Limb (tissue), 2 donors: ENCODE results near the gene C13orf42.

Source experiments
- DNase-seq, 2 donors: peaks; one replicate each; pipeline ENCODE4 v3.0.0-alpha.2; 2016; ENCODE audit errors: extremely low spot score in 2 of 2

Gene C13orf42

DNA sequence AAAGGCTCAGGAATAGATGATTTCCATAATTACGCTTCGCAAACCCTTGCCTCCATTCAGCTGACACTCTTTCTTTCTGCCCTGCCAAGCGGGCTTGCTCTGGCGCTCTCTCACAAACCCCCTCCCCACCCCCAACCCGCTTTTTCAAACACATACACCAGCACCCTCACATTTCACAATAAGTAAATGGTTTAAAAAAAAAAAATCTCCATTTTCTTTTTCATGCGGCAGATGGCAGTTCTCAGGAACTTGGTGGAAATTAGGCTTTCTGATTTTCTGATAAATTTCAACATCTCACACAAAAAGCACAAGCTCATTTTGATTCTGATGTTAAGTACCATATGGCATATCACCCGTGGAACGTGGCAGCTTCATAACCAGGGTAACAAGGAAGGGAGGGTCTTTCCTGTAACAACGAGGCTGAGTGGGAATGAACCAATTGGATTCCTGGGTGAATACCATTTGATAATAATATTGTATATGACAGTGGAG, 43.8 kb downstream of the C13orf42 start:
- DNase-seq = no peak

DNA sequence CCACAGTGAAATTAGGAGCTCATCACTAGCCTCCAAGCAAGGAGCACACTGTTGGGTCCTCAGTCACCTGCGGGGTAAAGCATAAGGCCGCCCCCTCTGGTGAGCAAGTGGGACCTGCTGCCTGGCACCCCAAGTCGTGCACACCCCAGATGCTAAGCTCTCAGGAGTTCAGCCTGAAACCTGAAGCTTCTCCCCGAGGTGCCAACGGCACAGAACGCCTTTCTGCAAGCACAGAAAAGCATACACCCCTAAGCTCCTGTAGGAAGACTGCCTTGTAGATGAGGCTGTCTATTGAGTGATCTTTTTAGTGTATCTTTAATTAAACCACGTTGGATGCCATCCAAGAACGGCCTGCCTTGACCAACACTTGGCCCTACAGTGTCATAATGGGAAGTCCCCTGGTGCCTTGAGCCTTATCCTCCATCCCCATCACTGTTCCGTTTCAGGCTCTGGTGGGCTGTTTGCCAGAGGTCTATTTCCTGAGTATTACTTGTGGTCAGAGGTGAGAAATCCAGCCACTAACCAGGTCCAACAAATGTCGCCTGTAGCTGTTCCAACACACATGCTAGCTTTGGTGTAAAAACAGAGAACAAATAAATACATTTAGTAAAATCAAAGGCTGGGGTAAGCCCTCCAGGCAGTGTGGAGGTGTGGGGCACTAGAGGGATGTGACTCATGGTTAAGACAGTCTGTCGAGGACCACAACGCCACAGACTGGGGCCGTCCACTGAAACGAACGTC, 44.8 kb downstream of the C13orf42 start:
- DNase-seq = no peak

DNA sequence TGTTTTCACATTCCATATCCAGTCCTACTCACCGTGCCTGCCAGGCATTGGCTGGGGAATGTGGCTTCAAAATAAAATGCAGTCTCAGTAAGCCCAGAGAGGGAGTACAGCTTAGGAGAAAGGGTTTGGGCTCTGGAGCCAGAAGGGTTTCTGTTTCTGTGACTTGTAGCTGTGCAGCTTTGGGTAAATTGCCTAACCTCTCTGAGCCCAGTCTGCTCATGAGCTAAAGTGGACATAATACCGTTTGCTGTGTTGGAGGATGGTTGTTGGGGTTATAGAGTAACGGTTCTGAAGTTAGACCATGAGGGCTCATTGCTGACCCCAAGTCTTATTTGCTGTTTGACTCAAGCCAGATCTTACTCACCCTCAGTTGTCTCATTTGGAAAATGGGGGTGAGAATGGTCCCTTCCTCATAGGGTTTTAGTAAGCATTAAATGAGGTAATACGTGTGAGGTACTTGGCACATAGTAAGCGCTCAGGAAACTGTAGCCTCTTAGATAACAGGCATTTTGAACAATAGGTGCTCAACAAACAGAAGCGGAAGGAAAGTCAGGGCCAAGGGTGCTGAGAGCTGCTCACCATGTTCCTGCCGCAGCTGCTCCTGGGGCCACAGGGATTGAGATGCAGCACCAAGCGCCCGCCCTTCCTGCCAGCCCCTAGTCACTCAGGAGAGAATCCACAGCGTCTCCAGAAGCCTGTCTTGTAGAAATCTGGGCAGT, 45.5 kb downstream of the C13orf42 start:
- no peak for DNase-seq

DNA sequence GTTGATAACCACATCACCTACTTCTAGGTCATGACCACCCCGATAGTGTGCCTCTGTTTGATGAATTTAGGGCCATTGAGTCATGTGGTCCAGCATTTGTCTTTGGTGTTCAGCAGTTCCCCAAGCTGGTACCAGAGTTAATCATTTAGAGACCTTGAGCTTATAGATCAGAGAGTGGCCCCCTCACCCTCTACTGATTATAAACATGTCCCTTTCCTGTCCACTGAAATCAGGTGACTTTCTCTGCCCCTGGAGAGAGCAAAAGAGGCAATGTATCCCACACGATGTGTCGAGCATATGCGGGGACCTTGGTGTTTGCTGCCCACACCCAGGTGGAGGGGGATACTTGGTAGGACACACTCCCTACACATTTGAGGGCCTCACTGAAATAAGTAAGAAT, 46.3 kb downstream of the C13orf42 start:
- DNase-seq = no peak

GRCh38 chr13:51063909-51064308, 47.2 kb downstream of the C13orf42 start:
- DNase-seq = no peak

- no peak for DNase-seq
Observed at GRCh38 chr13:51058461-51059167, 52.5 kb downstream of the C13orf42 start.

- no peak for DNase-seq
Observed at GRCh38 chr13:51057906-51058305, 53.2 kb downstream of the C13orf42 start.

DNA sequence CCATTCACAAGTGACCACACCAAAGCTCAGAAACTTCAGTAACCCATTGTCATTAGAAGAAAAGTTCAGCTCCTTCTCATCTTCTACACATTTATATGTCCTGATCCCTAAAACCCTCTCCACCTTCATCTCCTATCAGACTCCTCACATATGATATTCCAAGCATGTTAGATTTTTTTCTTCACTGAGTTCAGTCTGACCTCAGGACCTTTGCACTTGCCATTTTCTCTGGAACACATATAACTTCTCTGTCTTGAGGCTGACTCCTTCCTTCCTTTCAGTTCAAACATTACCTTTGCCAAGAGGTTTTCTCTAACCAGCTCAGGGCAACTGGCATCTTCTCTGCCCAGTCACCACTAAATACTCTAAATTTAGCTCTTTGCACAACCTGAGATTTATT, 54.1 kb downstream of the C13orf42 start:
- no peak for DNase-seq

- no peak for DNase-seq
Observed at GRCh38 chr13:51052581-51052980, 58.5 kb downstream of the C13orf42 start.

- no peak for DNase-seq
Observed at GRCh38 chr13:51050021-51050830, 60.8 kb downstream of the C13orf42 start.

DNA sequence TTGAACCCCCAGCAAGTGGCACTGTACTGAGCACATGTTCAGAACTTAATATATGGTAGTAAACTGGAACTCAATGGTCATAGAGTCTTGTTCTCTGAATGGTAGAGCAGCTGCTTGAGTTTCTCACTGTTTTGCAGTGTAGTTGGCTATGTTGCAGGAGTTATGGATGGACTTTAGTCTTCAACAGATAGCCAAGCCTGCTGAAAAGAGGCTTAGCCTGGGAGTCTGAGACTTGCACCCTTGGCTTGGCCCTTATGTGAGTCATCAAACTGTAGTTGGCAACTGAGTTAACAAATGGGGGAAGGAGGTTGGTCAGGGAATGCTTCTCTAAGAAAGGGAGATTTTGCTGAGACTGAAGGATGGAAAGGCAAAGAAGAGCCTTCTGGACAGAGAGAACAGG, 62.5 kb downstream of the C13orf42 start:
- DNase-seq = no peak

DNA sequence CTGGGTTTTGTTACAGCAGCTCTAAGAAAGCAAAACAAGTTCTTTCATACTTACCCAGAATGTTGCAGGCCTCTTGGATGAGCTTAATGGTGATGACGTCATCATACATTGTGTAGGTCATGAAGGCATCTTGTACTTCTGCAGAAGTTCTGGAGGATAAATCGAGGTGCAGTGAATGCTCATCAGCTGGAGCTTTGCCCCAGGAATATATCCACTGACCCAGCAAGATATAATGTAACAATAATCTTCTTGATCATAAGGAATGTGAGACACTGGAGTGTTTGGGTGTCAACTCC, 63.0 kb downstream of the C13orf42 start:
- DNase-seq = no peak

DNA sequence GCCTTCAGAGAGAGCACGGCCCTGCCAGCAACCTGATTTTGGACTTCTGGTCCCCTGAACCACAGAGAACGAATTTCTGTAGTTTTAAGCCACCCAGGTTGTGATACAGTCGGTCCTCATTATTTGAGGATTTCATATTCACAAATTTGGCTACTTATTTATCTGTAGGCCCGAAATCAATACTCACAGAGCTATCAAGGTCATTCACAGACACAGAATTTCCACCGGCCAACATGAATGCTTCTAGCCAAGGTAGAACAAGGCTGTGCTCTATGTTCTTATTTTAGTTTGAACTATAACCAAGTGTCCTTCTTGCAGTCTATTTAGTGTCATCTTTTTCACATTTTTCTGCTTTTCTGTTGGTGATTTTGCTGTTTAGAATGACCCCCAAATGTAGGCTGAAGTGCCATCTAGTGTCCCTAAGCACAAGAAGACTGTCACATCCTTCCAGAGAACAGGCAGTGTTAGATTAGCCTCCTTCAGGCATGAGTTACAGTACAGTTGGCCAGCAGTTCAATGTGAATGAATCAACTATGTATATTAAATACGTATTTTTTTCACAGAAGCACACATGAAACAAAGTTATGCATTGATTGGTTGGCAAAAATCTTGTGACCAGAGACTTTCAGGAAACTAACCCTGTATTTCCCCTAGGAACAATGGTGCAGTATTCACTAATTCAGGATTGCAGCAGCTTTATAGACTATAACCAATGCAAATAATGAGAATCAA, 63.5 kb downstream of the C13orf42 start:
- DNase-seq = no peak

DNA sequence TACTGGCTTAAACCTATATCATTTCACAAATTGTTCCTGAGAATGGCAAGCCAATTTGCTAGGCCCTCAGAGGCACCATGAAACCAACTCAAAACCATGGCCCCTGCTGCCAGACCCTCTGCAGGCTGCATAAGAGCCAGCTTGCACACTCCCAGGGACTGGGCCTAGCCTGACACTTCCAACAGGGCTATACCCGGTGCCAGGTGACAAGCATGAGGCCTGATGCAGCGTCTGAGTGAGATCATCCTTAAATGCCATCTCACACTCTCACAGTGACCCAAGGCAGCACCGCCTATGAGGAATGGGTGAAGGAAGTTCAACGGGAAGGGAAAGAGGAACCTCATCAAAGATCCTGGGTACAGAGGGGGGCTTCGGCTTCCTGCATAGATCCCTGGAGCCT, 65.6 kb downstream of the C13orf42 start:
- DNase-seq = no peak

DNA sequence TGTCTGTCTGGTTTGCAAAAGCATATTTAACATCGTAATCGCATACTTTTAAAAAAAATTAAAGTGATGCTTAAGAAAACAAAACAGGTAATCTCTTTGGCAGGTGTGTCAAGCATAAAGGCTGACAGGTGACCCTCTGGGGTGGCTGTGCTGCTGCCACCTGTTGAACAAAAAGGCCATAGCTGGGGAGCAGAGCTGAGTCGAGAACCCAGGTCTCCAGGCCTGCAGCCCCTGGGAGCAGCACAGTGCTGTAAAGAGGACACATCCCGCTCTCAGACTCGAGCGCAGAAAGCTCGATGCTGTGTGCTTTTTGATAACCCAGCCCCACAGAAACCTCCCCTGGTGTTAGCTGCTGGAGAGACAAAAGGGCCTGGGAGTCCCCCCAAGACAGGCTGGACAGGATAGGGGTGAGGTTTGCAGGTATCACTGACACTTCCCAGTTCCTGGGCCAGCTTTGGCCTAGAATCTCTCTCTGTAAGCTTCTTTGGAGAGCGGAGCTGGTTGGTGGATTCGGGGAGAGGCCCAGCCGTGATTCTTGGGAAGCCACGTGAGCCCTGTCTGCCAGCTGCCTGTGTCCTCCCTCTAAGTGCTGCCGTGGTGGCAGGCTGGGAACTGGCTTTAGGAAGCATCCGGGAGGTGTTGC, 66.9 kb downstream of the C13orf42 start:
- no peak for DNase-seq

DNA sequence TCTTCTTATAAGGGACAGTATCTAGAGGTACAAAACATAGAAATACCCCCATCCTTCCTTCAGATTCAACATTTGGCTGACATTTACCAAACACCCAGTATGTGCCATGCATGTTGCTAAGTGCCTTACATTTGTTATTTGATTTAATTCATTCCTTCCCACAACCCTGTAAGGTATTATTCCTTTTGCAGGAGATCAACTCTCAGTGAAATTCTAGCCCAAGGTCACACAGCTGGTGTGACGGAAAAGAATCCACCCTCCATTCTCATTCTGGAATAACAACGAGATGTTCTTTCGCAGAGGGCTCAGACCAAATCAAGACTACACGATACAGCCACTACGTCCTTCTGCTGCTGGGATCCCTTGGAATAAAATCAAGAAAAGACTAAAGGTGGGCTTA, 67.8 kb downstream of the C13orf42 start:
- no peak for DNase-seq

DNA sequence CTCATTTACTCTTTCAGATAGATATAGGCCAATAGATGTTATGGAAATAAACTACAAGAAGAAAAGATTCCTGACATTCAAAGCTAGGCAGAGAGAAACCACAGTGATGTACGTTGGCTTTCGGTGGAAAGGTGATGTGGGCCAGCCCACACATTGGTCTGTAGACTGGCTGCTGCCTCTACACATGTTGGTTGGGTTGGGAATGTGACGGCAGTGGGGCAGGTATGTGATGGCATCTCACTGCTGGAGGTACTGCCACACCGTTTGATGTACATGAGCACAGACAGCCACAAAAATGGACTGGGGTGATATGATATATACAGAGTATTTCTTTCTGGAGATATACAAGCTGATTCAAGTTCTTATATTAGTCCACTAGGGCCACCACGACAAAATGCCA, 69.4 kb downstream of the C13orf42 start:
- DNase-seq = no peak

DNA sequence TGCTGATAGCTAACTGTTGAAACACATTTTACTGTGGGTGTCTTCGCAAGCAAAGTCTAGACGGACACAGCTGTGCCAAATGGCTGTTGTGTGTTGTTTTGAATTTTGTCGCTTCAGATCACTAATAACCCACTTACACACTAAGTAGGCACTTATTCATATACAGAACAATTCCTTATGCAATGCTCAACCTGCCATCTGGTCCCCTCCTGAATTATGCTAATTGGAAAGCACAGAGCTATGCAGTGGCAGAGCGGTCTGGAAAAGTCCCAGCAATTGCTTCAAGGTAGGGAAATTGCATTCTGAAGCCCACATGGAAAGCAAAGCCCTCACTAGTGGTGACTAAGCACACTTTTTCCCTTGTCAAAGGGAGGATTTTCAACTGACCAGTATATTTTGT, 69.9 kb downstream of the C13orf42 start:
- DNase-seq = no peak

DNA sequence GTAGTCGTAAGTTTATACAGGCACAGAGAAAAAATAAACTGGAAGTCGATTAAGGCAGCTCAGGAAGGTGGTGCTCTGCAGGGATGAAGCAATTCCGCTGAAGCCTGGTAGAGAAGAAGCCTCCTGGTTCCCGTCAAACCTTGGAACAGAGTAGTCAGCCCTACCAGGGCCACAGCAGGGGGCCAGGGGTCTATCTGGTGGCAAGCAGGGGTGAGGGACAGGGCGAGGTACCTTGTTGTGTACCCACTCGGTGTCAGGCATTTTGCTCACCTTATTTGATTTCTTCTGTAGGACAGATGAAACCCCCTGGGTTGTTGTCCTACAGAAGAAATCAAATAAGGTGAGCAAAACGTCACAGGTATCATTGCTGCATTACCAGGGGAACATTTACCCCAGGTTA, 70.6 kb downstream of the C13orf42 start:
- DNase-seq = no peak

- DNase-seq = no peak
Observed at GRCh38 chr13:51036418-51036817, 74.7 kb downstream of the C13orf42 start.

DNA sequence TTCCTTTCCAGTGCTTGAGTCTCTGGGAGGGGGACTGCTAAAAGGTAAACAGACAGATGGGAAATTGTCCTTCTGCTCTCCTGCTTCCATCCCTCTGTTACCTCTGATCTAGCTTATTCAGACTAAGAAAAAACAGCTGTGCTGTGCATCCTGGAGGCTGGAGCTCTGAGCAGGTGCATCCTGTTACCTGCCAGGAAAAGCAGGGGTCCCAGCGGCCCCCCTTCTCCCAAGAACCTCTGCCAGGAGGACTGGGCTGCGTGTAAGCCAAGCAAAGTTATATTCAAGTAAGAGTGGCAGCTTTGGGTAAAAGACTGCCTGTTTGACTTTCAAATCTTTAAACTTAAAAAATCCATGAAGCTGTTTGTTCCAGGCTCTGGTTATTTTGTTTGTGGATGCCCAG, 75.1 kb downstream of the C13orf42 start:
- no peak for DNase-seq
